GM12801 (cell line): Measurements from ENCODE around the gene DDX10.

ENCODE experiments used
- TF ChIP-seq, protein P1 (sequence below): IDR thresholded peaks from one replicate; pipeline ENCODE4 v1.5.1; 2011; ENCODE audit warnings: control low read depth; ENCODE audit not compliant: insufficient read length; ENCODE audit errors: extremely low read depth

DDX10 gene

DNA sequence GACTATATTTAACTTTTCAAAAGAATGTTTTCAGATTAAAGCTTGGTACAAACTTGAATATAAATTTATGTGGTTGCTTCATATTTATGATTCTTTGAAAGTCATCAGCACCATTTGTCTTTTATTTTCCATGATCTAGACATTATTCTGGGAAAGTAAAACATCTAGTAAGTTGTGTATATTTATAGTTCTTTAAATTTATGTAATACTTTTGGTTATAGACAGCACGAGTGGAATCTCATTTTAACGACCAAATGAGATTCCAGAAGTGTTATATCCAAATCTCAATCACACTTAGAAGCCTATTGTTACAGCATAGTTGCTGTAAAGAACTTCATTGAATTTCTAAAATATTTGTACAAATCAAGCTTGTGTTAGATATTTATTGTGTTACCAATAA is 212.3 kb downstream of the DDX10 start:
- TF ChIP-seq, protein P1, sequence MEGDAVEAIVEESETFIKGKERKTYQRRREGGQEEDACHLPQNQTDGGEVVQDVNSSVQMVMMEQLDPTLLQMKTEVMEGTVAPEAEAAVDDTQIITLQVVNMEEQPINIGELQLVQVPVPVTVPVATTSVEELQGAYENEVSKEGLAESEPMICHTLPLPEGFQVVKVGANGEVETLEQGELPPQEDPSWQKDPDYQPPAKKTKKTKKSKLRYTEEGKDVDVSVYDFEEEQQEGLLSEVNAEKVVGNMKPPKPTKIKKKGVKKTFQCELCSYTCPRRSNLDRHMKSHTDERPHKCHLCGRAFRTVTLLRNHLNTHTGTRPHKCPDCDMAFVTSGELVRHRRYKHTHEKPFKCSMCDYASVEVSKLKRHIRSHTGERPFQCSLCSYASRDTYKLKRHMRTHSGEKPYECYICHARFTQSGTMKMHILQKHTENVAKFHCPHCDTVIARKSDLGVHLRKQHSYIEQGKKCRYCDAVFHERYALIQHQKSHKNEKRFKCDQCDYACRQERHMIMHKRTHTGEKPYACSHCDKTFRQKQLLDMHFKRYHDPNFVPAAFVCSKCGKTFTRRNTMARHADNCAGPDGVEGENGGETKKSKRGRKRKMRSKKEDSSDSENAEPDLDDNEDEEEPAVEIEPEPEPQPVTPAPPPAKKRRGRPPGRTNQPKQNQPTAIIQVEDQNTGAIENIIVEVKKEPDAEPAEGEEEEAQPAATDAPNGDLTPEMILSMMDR, result no peak

DNA sequence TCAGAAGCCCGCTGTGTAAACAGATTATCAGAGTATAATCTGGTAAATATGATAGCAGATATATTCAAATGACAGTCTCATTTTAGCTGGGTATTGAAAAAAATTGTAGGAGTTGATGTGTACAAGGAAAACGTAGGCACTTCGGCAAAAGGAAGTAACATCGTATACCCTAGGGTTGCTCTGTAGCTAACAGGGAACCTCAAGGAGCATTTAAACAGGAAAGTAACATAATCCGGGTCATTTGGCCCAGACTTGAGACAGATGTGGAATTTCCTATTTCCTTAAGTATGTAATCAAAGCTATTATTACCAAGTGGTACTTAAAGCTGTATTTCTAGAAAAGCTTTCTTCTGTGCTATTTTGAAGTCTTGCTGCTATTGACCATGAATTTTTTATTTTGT is 215.6 kb downstream of the DDX10 start:
- TF ChIP-seq, protein P1, result no peak

DNA sequence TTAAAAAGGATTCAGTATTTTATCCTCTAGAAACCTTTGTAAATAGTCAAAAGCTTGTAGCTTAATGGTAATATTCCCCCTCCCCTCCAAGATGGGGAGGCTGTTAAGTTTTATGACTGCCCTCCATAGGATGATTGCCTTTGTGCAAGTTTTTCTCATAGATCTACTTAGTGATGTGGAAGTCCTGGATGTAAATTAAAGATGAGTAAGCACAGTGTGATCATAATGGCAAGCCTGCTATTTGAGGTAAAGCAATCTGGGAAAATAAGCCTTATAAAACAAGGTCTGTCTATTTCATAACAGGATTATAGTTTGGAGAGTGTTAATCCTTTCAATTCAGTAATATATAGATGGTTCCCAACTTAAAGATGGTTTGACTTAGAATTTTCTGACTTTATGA is 216.3 kb downstream of the DDX10 start:
- TF ChIP-seq, protein P1, result no peak

DNA sequence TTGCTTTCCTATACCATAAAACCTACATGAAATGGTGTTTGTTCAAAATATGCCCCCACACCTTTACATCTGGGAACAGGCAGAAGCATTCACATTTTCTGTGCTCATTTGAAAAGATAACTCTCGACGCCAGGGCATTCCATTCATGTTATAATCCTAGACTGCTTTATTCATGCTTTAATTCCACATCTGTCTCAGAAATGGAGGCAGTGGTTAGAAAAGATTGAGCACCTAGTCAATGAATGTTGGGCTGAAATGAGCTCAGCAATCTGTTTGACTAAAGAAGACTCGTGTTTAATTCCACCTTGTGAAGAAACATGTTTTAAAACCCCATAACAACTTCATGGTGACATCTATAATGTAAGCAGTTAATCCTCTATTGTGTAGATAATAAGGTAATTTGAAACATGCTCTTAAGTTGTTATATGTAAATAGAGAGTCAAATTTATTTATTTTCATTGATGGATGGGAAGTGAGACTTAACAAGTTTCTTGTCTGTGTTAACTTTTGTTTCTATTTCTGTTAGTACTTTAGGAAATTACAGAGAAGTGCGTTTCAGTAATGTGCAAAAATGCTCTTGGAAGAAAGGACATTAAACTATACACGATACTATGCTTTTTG is 217.5 kb downstream of the DDX10 start:
- TF ChIP-seq, protein P1, result no peak

DNA sequence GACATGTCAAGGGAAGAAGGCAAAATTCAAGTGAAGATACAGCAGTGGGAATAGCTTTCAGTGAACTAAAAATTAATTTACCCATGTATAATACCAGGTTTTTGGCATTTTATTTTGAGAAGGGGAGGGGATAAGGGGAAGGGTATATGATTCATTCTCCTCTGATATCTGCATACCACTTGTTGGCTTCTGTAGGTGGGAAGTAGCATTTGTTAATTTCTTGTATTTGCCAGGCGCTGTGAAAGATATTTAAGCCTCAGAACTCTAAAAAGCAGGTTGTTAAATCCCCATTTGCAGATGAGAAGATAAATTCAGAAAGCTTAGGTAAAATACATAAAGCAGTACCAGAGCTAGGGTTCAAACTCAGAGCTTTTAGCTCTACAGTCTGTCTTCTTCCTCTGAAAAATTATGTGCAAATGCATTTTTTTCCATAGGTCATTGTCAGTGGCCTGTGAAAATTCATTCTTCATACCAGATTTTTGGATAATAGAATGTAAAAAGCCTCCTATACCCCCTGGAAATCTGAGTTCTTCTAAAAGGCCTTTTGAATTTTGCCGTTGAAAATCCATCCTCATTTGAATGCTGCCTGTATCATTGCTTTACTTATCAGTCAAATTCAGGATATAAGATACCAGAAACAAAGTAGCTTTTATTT is 221.3 kb downstream of the DDX10 start:
- TF ChIP-seq, protein P1, result no peak

DNA sequence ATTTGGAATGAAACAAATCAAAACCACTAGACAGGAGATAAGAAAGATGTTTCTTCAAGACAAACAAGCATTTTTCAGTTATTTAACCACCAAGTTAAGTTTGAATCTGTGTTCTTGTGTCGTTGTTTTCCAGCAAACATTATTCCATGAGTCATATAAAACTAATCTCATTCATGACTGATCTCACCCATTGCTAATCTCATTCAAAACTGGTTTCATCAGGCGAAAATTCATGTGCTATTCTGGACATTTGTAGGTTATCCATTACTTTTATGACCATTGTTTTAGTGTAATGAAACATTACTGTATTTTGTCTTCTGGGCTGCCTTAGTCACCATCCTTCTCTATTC is 221.8 kb downstream of the DDX10 start:
- TF ChIP-seq, protein P1, result no peak

DNA sequence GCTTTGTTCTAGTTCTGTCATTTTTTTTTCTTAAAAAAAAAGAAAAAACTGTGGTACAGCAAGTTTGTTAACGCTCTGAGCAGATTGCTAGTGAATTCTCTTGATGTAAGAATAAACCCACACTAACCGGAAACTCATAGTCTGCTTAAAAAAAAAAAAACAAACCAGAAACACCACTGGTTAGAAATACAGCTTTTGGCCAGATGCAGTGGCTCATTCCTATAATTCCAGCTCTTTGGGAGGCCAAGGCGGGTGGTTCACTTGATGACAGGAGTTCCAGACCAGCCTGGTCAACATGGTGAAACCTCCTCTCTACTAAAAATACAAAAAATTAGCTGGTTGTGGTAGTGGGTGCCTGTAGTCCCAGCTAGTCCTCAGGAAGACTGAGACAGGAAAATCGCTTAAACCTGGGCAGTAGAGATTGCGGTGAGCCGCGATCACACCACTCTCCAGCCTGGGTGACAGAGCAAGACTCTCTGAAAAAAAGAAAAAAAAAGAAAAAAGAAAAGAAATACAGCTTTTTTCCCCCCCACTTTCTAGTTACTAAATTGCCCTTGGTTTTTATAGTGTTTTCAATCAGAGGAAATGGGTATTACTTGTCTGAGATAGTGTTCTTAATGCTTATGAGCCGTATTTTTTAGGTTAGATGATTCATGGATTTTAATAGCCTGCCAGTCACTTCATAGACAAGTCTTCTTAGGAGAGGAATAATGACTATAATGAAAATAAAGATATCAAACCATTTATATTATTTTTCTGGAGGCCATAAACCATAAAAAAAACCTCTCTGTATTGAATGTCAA is 222.8 kb downstream of the DDX10 start:
- TF ChIP-seq, protein P1, result no peak
